RKO (cell line): ENCODE measurements around the gene NAP1L4.

Experiments used
- DNase-seq: peaks from one replicate; pipeline ENCODE4 v3.0.0-alpha.2; 2016; ENCODE audit warnings: low spot score

NAP1L4 gene

GRCh38 chr11:3010521-3011275 is 18.6 kb upstream of the NAP1L4 start:
- DNase-seq: peak; percentile 36

- no peak for DNase-seq
Measured at GRCh38 chr11:3010004-3010403, 17.9 kb upstream of the NAP1L4 start.

- no peak for DNase-seq
Measured at GRCh38 chr11:3009481-3009880, 17.4 kb upstream of the NAP1L4 start.

- no peak for DNase-seq
Measured at GRCh38 chr11:3008746-3009336, 16.7 kb upstream of the NAP1L4 start.

GRCh38 chr11:3007404-3008010 is 15.4 kb upstream of the NAP1L4 start:
- no peak for DNase-seq

GRCh38 chr11:3006505-3007260 is 14.6 kb upstream of the NAP1L4 start:
- DNase-seq: no peak

- no peak for DNase-seq
Measured at GRCh38 chr11:3004481-3004880, 12.4 kb upstream of the NAP1L4 start.

- no peak for DNase-seq
Measured at GRCh38 chr11:3003396-3004231, 11.5 kb upstream of the NAP1L4 start.

- no peak for DNase-seq
Measured at GRCh38 chr11:3002871-3003270, 10.7 kb upstream of the NAP1L4 start.

GRCh38 chr11:3002351-3002861 is 10.3 kb upstream of the NAP1L4 start:
- no peak for DNase-seq

GRCh38 chr11:3001496-3001895 is 9.4 kb upstream of the NAP1L4 start:
- DNase-seq: no peak

- no peak for DNase-seq
Measured at GRCh38 chr11:3000032-3000961, 8.2 kb upstream of the NAP1L4 start.

- DNase-seq: no peak
Measured at GRCh38 chr11:2999464-2999998, 7.4 kb upstream of the NAP1L4 start.

GRCh38 chr11:2998073-2998850 is 6.1 kb upstream of the NAP1L4 start:
- DNase-seq: no peak

- DNase-seq: no peak
Measured at GRCh38 chr11:2997406-2997805, 5.3 kb upstream of the NAP1L4 start.

- DNase-seq: no peak
Measured at GRCh38 chr11:2996976-2997375, 4.8 kb upstream of the NAP1L4 start.

GRCh38 chr11:2995893-2996554 is 3.9 kb upstream of the NAP1L4 start:
- DNase-seq: no peak

GRCh38 chr11:2995031-2995561 is 3.0 kb upstream of the NAP1L4 start:
- no peak for DNase-seq

GRCh38 chr11:2994336-2994730 is 2.2 kb upstream of the NAP1L4 start:
- DNase-seq: no peak
